H9 (cell line): Measurements from ENCODE around the gene UBE3C. TPM values are rescaled to one million over a fixed set of nuclear protein-coding genes. Genes with fewer than 3 reads are reported as not detected.

Experiments
- DNase-seq: peaks from one replicate; pipeline ENCODE4 v3.0.0-alpha.2; 2017
- H2AFZ ChIP-seq: one replicate; pipeline ENCODE4 v1.6.1; 2013; ENCODE audit warnings: mild to moderate bottlenecking, low read length, control low read depth, moderate library complexity
- H2AK5ac ChIP-seq: 2 replicates; pipeline ENCODE4 v1.6.1; 2013; ENCODE audit warnings: low read length, control low read depth, mixed read lengths; ENCODE audit not compliant: insufficient read length
- H2BK120ac ChIP-seq: one replicate; pipeline ENCODE4 v1.6.1; 2013; ENCODE audit warnings: low read depth, mild to moderate bottlenecking, low read length, control low read depth, inconsistent platforms; ENCODE audit not compliant: poor library complexity, severe bottlenecking
- H2BK12ac ChIP-seq: 2 replicates; pipeline ENCODE4 v1.6.1; 2013; ENCODE audit warnings: low read length, control low read depth, mixed read lengths, low read depth; ENCODE audit not compliant: insufficient read length
- H2BK15ac ChIP-seq: 2 replicates; pipeline ENCODE4 v1.6.1; 2013; ENCODE audit warnings: low read depth, low read length, control low read depth
- H2BK20ac ChIP-seq: one replicate; pipeline ENCODE4 v1.6.1; 2013; ENCODE audit warnings: low read depth, mild to moderate bottlenecking, low read length, control low read depth, inconsistent platforms; ENCODE audit not compliant: poor library complexity, severe bottlenecking
- H2BK5ac ChIP-seq: 2 replicates; pipeline ENCODE4 v1.6.1; 2013; ENCODE audit warnings: low read length, control low read depth, mixed read lengths; ENCODE audit not compliant: insufficient read length
- H3K14ac ChIP-seq: 2 replicates; pipeline ENCODE4 v1.6.1; 2013; ENCODE audit warnings: low read length, control low read depth; ENCODE audit not compliant: insufficient read depth
- H3K18ac ChIP-seq: 2 replicates; pipeline ENCODE4 v1.6.1; 2013; ENCODE audit warnings: low read depth, mild to moderate bottlenecking, mixed read lengths, low read length, control low read depth; ENCODE audit not compliant: insufficient read length
- H3K23ac ChIP-seq: 2 replicates; pipeline ENCODE4 v1.6.1; 2013; ENCODE audit warnings: low read length, control low read depth, mixed read lengths, low read depth; ENCODE audit not compliant: insufficient read length
- H3K23me2 ChIP-seq: 2 replicates; pipeline ENCODE4 v1.6.1; 2013; ENCODE audit warnings: low read depth, mild to moderate bottlenecking, mixed read lengths, low read length, control low read depth; ENCODE audit not compliant: insufficient read length, poor library complexity, severe bottlenecking
- H3K27ac ChIP-seq: 2 replicates; pipeline ENCODE4 v1.5.1; 2013; ENCODE audit warnings: low read length, control low read depth, mixed read lengths, low read depth; ENCODE audit not compliant: insufficient read length
- H3K27me3 ChIP-seq: 2 replicates; pipeline ENCODE4 v1.6.1; 2013; ENCODE audit warnings: low read length, control low read depth, inconsistent platforms; ENCODE audit not compliant: insufficient read depth
- H3K4ac ChIP-seq: 2 replicates; pipeline ENCODE4 v1.6.1; 2013; ENCODE audit warnings: low read depth, mild to moderate bottlenecking, control low read depth, inconsistent platforms, low read length, moderate library complexity
- H3K4me1 ChIP-seq: 2 replicates; pipeline ENCODE4 v1.6.1; 2013; ENCODE audit warnings: low read length, control low read depth, inconsistent platforms; ENCODE audit not compliant: insufficient read depth
- H3K4me2 ChIP-seq: 2 replicates; pipeline ENCODE4 v1.6.1; 2013; ENCODE audit warnings: low read length, control low read depth, mixed read lengths; ENCODE audit not compliant: insufficient read length, insufficient read depth
- H3K56ac ChIP-seq: 2 replicates; pipeline ENCODE4 v1.6.1; 2013; ENCODE audit warnings: low read depth, mild to moderate bottlenecking, mixed read lengths, low read length, control low read depth; ENCODE audit not compliant: insufficient read length
- H3K79me1 ChIP-seq: 2 replicates; pipeline ENCODE4 v1.6.1; 2013; ENCODE audit warnings: low read depth, mild to moderate bottlenecking, moderate library complexity, low read length, control low read depth, inconsistent platforms; ENCODE audit not compliant: insufficient read depth, poor library complexity, severe bottlenecking
- H3K79me2 ChIP-seq: 2 replicates; pipeline ENCODE4 v1.6.1; 2013; ENCODE audit warnings: low read length, control low read depth, inconsistent platforms; ENCODE audit not compliant: insufficient read depth
- H3K9ac ChIP-seq: 2 replicates; pipeline ENCODE4 v1.6.1; 2013; ENCODE audit warnings: low read length, control low read depth, mixed read lengths; ENCODE audit not compliant: insufficient read length; ENCODE audit errors: extremely low read depth
- H3K9me3 ChIP-seq: one replicate; pipeline ENCODE4 v1.6.1; 2013; ENCODE audit warnings: low read depth, low read length, inconsistent platforms; ENCODE audit not compliant: control insufficient read depth
- H3T11ph ChIP-seq: one replicate; pipeline ENCODE4 v1.6.1; 2013; ENCODE audit warnings: mild to moderate bottlenecking, low read length, control low read depth, inconsistent platforms
- H4K20me1 ChIP-seq: one replicate; pipeline ENCODE4 v1.6.1; 2013; ENCODE audit not compliant: control insufficient read depth, insufficient read length, insufficient read depth
- H4K5ac ChIP-seq: 2 replicates; pipeline ENCODE4 v1.6.1; 2013; ENCODE audit warnings: low read depth, mild to moderate bottlenecking, mixed read lengths, low read length, control low read depth; ENCODE audit not compliant: insufficient read length
- H4K8ac ChIP-seq: replicated peaks from 2 replicates; pipeline ENCODE4 v1.6.1; 2013; ENCODE audit warnings: low read length, control low read depth, mixed read lengths, low read depth; ENCODE audit not compliant: insufficient read length
- H4K91ac ChIP-seq: 2 replicates; pipeline ENCODE4 v1.6.1; 2013; ENCODE audit warnings: low read depth, mild to moderate bottlenecking, moderate library complexity, mixed read lengths, low read length, control low read depth; ENCODE audit not compliant: insufficient read length
- H3K27ac Mint-ChIP-seq, 3 experiments: 2 replicates in 2 of 3; 3 replicates in 1 of 3; pipeline ENCODE4 v1.8.0; 2020 to 2021; ENCODE audit warnings: mixed read lengths in 3 of 3, mild to moderate bottlenecking in 1 of 3, moderate library complexity in 1 of 3
- H3K27me3 Mint-ChIP-seq: 2 replicates; pipeline ENCODE4 v1.8.0; 2021; ENCODE audit warnings: low read depth, mild to moderate bottlenecking, moderate library complexity, mixed read lengths
- H3K36me3 Mint-ChIP-seq, 3 experiments: 2 replicates in 2 of 3; 3 replicates in 1 of 3; pipeline ENCODE4 v1.8.0; 2020 to 2021; ENCODE audit warnings: low read depth in 3 of 3, mixed read lengths in 3 of 3; ENCODE audit not compliant: insufficient read depth in 1 of 3
- H3K4me1 Mint-ChIP-seq, 2 experiments: 2 replicates each; pipeline ENCODE4 v1.8.0; 2020; ENCODE audit warnings: mixed read lengths in 2 of 2
- H3K4me3 Mint-ChIP-seq, 2 experiments: 2 replicates in 1 of 2; 3 replicates in 1 of 2; pipeline ENCODE4 v1.8.0; 2020 to 2021; ENCODE audit warnings: mild to moderate bottlenecking in 2 of 2, mixed read lengths in 2 of 2, moderate library complexity in 1 of 2
- H3K9me3 Mint-ChIP-seq, 2 experiments: 2 replicates in 1 of 2; 3 replicates in 1 of 2; pipeline ENCODE4 v1.8.0; 2020; ENCODE audit warnings: mild to moderate bottlenecking in 2 of 2, mixed read lengths in 2 of 2, moderate library complexity in 1 of 2
- WGBS: extraction: QIAGEN DNeasy Blood & Tissue Kit; methylation state at CpG from one replicate; pipeline ENCODE4 v1.1.7; 2013; ENCODE audit warnings: missing lambda C conversion rate, low lambda C conversion rate, mixed read lengths; ENCODE audit not compliant: insufficient read length; ENCODE audit errors: extremely low coverage; 5-methylcytosine and 5-hydroxymethylcytosine counted together
- total RNA-seq: library from RNA; stranded (reverse); gene quantifications from 2 replicates; pipeline ENCODE4 v1.2.1, GENCODE V29; 2021
- TF ChIP-seq, protein P1 (sequence below): fragments of 200-600 bp; sonication (generic); conservative IDR thresholded peaks from 3 replicates; pipeline ENCODE4 v1.8.0; 2021; ENCODE audit warnings: antibody characterized with exemption, mild to moderate bottlenecking

The UBE3C gene
- total RNA-seq, 1 experiment from 2014 or later: 63.3 TPM

DNA sequence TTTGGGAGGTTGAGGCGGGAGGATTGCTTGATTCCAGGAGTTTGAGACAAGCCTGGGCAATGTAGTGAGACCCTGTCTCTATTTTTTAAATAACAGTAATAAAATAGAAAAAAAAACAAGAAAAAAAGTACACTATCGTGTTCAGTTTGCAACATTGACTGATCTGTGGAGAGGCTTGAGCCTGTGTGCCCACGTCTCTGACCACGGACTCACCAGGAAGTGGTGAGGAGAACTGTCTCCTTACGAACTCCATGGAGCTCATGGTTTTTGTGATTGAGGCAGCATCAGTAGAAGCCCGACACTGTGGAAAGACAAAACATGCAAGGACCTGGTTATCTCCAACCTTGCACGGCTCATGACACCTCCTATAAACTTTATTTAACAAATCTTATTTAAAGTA lies 174.2 kb downstream of the UBE3C start:
- Histone ChIP-seq H4K5ac (no peak overlapping the region), H3T11ph (no peak overlapping the region), H3K56ac (no peak overlapping the region), H3K4me1 (peaks cover 6% of the 10 kb centered on the region; the same call in 1 of the 2 replicates), H4K8ac (no peak overlapping the region), H2BK15ac (no peak overlapping the region), H2BK5ac (no peak overlapping the region), H2AK5ac (no peak overlapping the region), H3K79me1 (no peaks in the 10 kb centered on the region), H3K9me3 (no peaks in the 10 kb centered on the region), H3K79me2 (no peaks in the 10 kb centered on the region), H2BK120ac (no peak overlapping the region), H2BK12ac (no peak overlapping the region), H2BK20ac (no peak overlapping the region), H4K20me1 (no peaks in the 10 kb centered on the region), H2AFZ (no peak overlapping the region), H3K4ac (no peak overlapping the region), H4K91ac (no peak overlapping the region), H3K27me3 (no peaks in the 10 kb centered on the region), H3K23me2 (no peaks in the 10 kb centered on the region), H3K9ac (no peak overlapping the region), H3K14ac (no peak overlapping the region), H3K4me2 (no peak overlapping the region), H3K18ac (no peak overlapping the region), H3K23ac (no peak overlapping the region), H3K27ac (no peak overlapping the region)
- Mint-ChIP-seq H3K9me3 (peaks cover 0 to 4% of the 10 kb centered on the region in 2 experiments; a peak in 2 of 5 replicates), H3K36me3 (no peaks in the 10 kb centered on the region; a peak in 1 of 7 replicates), H3K27me3 (0 out of 2 replicates have a peak, but pooled peaks cover 1% of the 10 kb centered on the region), H3K4me3 (no peak overlapping the region), H3K27ac (no peak overlapping the region), H3K4me1 (peaks cover 37 to 43% of the 10 kb centered on the region in 2 experiments)
- DNase-seq: no peak
- WGBS: no CpG with 5 or more reads among the region's 7 CpGs
- TF ChIP-seq, protein P1, sequence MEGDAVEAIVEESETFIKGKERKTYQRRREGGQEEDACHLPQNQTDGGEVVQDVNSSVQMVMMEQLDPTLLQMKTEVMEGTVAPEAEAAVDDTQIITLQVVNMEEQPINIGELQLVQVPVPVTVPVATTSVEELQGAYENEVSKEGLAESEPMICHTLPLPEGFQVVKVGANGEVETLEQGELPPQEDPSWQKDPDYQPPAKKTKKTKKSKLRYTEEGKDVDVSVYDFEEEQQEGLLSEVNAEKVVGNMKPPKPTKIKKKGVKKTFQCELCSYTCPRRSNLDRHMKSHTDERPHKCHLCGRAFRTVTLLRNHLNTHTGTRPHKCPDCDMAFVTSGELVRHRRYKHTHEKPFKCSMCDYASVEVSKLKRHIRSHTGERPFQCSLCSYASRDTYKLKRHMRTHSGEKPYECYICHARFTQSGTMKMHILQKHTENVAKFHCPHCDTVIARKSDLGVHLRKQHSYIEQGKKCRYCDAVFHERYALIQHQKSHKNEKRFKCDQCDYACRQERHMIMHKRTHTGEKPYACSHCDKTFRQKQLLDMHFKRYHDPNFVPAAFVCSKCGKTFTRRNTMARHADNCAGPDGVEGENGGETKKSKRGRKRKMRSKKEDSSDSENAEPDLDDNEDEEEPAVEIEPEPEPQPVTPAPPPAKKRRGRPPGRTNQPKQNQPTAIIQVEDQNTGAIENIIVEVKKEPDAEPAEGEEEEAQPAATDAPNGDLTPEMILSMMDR: no peak
